Heart right ventricle (tissue), 16 donors: Measurements from ENCODE around the gene SMG6. TPM values are rescaled to one million over a fixed set of nuclear protein-coding genes. Genes with fewer than 3 reads are reported as not detected.

Experiments
- ATAC-seq, 8 donors: fragments of 200-7000 bp; cut with Tn5 transposase; one replicate each; pipeline ENCODE4 v1.9.1; 2020; ENCODE audit warnings: mild to moderate bottlenecking in 8 of 8, moderate library complexity in 8 of 8, moderate number of reproducible peaks in 1 of 8
- DNase-seq, 2 donors: peaks; one replicate each; pipeline ENCODE4 v3.0.0-alpha.2; 2020
- H3K27ac ChIP-seq, 10 donors: fragments of 200-600 bp; sonication (generic) in 2 of 10; one replicate each; pipeline versions ENCODE4 v1.5.0 to v1.8.0; 2020 to 2022; ENCODE audit warnings: mild to moderate bottlenecking in 3 of 10
- H3K27me3 ChIP-seq, 7 donors: fragments of 200-600 bp; one replicate each; pipeline ENCODE4 v1.8.0; 2021 to 2022; ENCODE audit warnings: mild to moderate bottlenecking in 2 of 7
- H3K36me3 ChIP-seq, 9 donors: fragments of 200-600 bp; sonication (generic) in 1 of 9; one replicate each; pipeline versions ENCODE4 v1.5.0 to v1.8.0; 2020 to 2022; ENCODE audit warnings: mild to moderate bottlenecking in 2 of 9
- H3K4me1 ChIP-seq, 9 donors: fragments of 200-600 bp; sonication (generic) in 1 of 9; one replicate each; pipeline versions ENCODE4 v1.5.0 to v1.8.0; 2020 to 2022; ENCODE audit warnings: mild to moderate bottlenecking in 4 of 9
- H3K4me3 ChIP-seq, 10 donors: fragments of 200-600 bp; sonication (generic) in 2 of 10; one replicate each; pipeline versions ENCODE4 v1.5.0 to v1.8.0; 2020 to 2022; ENCODE audit warnings: mild to moderate bottlenecking in 7 of 10, moderate library complexity in 2 of 10
- H3K9me3 ChIP-seq, 11 donors: fragments of 200-600 bp in 10 of 11; sonication (generic) in 2 of 11; one replicate each; pipeline versions ENCODE4 v1.5.0 to v1.8.0; 2013 to 2022; ENCODE audit warnings: mild to moderate bottlenecking in 2 of 11, control low read depth in 1 of 11, moderate library complexity in 1 of 11
- WGBS, 2 donors: extraction: QIAGEN DNeasy Blood & Tissue Kit; methylation state at CpG; one replicate each; pipeline ENCODE4 v1.1.7; 2013; ENCODE audit warnings: inconsistent platforms in 1 of 2; 5-methylcytosine and 5-hydroxymethylcytosine counted together
- intact Hi-C, 10 donors: fragments of 100-400 bp; cut with DNase I; formaldehyde crosslinking; loops; one replicate each; pipeline versions ENCODE4 v1.11.1 to v1.14.2; 2022
- polyA plus RNA-seq, 2 donors: library from polyadenylated mRNA; stranded (reverse); fragments of 200-250 nt; gene quantifications; one replicate each; pipeline ENCODE4 v1.2.3, GENCODE V29; 2013
- total RNA-seq, 10 donors: library from RNA; stranded (reverse); fragmentation: NEBNext Ultra II Directional in 3 of 10; extraction: Animal tissue kit (Norgen Biotek cat#: 25700) in 3 of 10; gene quantifications; one replicate each; pipeline versions ENCODE4 v1.2.1 to v1.2.4, GENCODE V29; 2021 to 2023
- TF ChIP-seq, protein P1 (sequence below), 9 donors: fragments of 200-600 bp; sonication (generic) in 2 of 9; IDR thresholded peaks; one replicate each; pipeline versions ENCODE4 v1.5.0 to v1.8.0; 2021 to 2022; ENCODE audit warnings: antibody characterized with exemption in 9 of 9, mild to moderate bottlenecking in 5 of 9, moderate library complexity in 1 of 9
- donor health status: Arrhythmogenic right ventricular cardiomyopathy.
- donor health status: ischemic (EF 13 %, LVEDD 7.1; RV severe dilation, severe dysfunction).
- donor health status: healthy with polysubstance abuse.
- donor health status: DM: no; HTN: yes; CAD: no.
- donor health status: DM: no; HTN: no; CAD: no.
- donor health status: ischemic (EF 25% LVEDD 6.9; RV normal size, moderate dysfunction).
- donor health status: ischemic (EF 25% LVEDD 5.7; RV mildly dilated, moderate dysfunction).
- donor health status: healthy.
- donor health status: DM: yes; HTN: yes; CAD: no.
- donor health status: Ischemic cardiomyopathy.
- donor health status: ischemic (EF 35%, LVEDD 5.7; RV mildly dilated, moderate dysfunction).
- donor health status: nonischemic (EF 11% LVEDD 7.7; RV severe dilation, severe dysfunction).
- donor health status: DM: yes; HTN: yes; CAD: no.
- donor health status: PGD.
- donor health status: ischemic (EF 29% LVEDD 5.4; RV normal size, mild dysfunction).
- donor health status: nonischemic (EF 23%, LVEDD 6.1; RV moderate dilation, normal function).

SMG6 gene
- total and polyA plus RNA-seq, 12 donors: 13.6 to 28.1 (median 19.6) TPM

DNA sequence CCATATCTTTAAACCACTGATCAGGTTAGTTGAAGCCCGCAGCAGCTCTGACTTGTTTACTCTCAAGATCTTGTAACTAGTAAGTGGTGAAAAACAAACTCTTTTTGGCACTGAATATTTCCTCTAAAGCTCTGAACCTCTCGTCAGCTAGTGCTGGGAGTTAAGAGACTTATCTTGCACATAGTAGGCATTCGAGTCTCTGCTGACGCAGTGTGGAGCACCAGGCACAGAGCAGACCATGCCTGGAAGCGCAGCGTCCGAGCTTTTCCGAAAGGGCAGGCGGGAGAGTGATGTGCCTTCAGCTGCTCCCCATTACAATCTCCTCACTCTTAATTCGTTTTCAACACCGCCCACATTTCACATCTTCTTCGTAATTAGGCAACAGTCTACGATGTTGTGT is 63.0 kb downstream of the SMG6 start:
- Histone ChIP-seq H3K4me3 (peak overlapping the region in 1 of 10 donors; percentile 1), H3K36me3 (peaks cover 0 to 21% (median 10%) of the 10 kb centered on the region in 9 donors), H3K27me3 (no peaks in the 10 kb centered on the region), H3K27ac (peak overlapping the region; percentile 17 to 92 (median 76)), H3K9me3 (no peaks in the 10 kb centered on the region), H3K4me1 (peaks cover 15 to 84% (median 51%) of the 10 kb centered on the region in 9 donors)
- 70 to 81% methylated on average over 13 of the region's 13 CpGs for WGBS, 2 donors
- no peak for DNase-seq
- ATAC-seq: peak in 3 of 8 donors; percentile 2 to 23 (median 14)
- TF ChIP-seq, protein P1, sequence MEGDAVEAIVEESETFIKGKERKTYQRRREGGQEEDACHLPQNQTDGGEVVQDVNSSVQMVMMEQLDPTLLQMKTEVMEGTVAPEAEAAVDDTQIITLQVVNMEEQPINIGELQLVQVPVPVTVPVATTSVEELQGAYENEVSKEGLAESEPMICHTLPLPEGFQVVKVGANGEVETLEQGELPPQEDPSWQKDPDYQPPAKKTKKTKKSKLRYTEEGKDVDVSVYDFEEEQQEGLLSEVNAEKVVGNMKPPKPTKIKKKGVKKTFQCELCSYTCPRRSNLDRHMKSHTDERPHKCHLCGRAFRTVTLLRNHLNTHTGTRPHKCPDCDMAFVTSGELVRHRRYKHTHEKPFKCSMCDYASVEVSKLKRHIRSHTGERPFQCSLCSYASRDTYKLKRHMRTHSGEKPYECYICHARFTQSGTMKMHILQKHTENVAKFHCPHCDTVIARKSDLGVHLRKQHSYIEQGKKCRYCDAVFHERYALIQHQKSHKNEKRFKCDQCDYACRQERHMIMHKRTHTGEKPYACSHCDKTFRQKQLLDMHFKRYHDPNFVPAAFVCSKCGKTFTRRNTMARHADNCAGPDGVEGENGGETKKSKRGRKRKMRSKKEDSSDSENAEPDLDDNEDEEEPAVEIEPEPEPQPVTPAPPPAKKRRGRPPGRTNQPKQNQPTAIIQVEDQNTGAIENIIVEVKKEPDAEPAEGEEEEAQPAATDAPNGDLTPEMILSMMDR (IDR thresholded peaks at IDR 0.05): no peak
- intact Hi-C loops: loop anchor here in 5 of 10 donors (5.0 to 10.0 kb wide), 4 partner anchors 42 to 183 kb away; partner anchors contain the start of gene HIC1 (in 1 of the 5)

DNA sequence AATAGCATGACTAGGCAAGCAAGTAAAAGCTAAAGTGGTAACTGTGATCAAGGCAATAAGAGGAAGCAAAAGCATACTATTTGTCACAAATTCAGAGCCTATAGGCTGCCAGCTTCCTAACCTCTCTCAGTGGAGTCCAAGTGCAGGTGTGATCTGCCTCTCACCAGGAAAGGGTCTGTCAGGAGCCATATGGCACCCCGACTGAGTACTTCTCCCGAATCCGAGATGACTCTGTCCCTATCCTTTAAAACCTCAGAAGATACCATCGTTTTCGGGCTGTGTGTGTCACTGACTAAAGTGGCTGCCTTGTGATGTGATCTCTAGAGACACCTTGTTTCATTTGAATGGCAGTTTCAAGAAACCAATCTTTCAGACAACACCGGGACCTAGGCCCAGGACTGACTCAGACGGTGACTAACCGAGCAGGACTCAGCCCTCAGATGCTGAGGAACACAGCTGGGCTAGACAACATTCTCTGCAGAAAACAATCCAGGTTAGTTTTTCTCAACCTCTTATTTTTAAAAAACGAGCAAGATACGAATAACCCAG is 63.6 kb downstream of the SMG6 start:
- Histone ChIP-seq H3K4me1 (peaks cover 15 to 84% (median 50%) of the 10 kb centered on the region in 9 donors), H3K27ac (peak overlapping the region; percentile 26 to 92 (median 76)), H3K36me3 (peaks cover 0 to 27% (median 10%) of the 10 kb centered on the region in 9 donors), H3K9me3 (no peaks in the 10 kb centered on the region), H3K27me3 (no peaks in the 10 kb centered on the region), H3K4me3 (peak overlapping the region in 1 of 10 donors; percentile 1)
- peak in 6 of 8 donors; percentile 16 to 55 (median 36) for ATAC-seq
- 68 to 71% methylated on average over 10 of the region's 10 CpGs for WGBS, 2 donors
- TF ChIP-seq, protein P1 (IDR thresholded peaks at IDR 0.05): no peak
- DNase-seq: peak in 1 of 2 donors; percentile 55
- intact Hi-C loops: loop anchor here in 8 of 10 donors (2.0 to 10.0 kb wide), 7 partner anchors 42 to 183 kb away; partner anchors contain the start of gene HIC1 (in 1 of the 8)

DNA sequence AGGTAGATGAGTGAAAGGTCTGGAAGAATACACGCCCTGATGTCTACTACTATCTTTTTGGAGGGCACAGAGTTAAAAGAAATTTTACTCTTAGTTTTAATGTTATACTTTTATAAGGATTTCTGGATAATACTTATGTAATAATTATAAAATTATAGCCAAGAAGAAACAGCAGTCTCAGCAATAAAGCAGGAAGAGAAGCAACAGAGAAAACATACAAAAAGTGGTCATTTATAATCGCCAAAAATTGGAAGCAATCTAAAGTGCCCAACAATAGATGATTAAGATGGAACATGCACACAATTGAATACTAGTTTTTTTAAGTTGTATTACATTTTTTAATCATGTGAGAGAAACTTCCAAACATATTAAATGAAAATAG is 64.4 kb downstream of the SMG6 start:
- DNase-seq: no peak
- H3K27me3 ChIP-seq: no peaks in the 10 kb centered on the region
- H3K4me3 ChIP-seq: no peak overlapping the region
- peak overlapping the region in 9 of 10 donors; percentile 69 to 92 (median 80) for H3K27ac ChIP-seq
- peaks cover 15 to 81% (median 45%) of the 10 kb centered on the region in 9 donors for H3K4me1 ChIP-seq
- ATAC-seq: no peak
- TF ChIP-seq, protein P1 (IDR thresholded peaks at IDR 0.05): no peak
- intact Hi-C loops: loop anchor here in 4 of 10 donors (2.0 to 10.0 kb wide), 4 partner anchors 60 to 144 kb away; no protein-coding TSS in a partner anchor
- 73 to 74% methylated on average over 2 of the region's 2 CpGs for WGBS, 2 donors
- peaks cover 0 to 33% (median 10%) of the 10 kb centered on the region in 9 donors for H3K36me3 ChIP-seq
- no peaks in the 10 kb centered on the region for H3K9me3 ChIP-seq

DNA sequence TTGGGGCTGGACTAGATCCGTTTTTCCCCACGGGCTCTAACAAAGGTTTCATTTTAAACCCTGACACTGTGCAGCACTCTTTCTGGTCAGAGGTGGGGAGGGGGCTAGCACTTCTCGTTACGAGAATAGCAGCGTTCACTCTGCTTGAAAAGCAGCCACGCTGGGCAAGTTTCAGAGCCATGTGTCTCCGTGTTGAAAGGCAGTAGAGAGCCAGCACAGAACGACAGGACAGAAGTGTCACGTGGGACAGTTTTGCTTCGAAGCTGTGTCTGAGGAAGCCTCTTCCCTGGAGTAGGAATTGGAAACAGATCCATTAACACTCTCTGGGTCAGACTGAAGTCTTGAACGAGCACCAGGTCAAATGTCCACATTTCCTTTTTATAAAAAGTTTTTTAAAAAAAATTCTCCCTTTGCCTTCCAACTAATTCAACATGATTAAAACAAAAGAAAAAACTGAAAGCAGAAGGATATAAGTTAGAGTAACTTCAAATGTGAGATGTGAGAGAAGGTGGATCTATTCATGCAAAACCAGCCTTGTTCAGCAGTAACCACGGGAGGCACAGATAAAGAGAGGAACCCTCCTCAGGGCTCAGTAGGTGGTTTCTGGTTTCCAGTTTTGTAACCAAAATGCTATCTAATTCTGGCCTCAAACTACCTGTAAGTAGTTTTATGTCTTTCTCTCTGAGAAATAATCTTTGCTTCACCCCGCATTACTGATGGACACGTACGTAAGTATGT is 65.0 kb downstream of the SMG6 start:
- Histone ChIP-seq H3K36me3 (peaks cover 0 to 39% (median 9%) of the 10 kb centered on the region in 9 donors), H3K9me3 (no peaks in the 10 kb centered on the region), H3K27me3 (no peaks in the 10 kb centered on the region), H3K27ac (peak overlapping the region in 9 of 10 donors; percentile 69 to 92 (median 80)), H3K4me1 (peaks cover 15 to 78% (median 47%) of the 10 kb centered on the region in 9 donors), H3K4me3 (peak overlapping the region in 2 of 10 donors; percentile 12 to 14)
- ATAC-seq (peak; percentile 49 to 82 (median 72)), DNase-seq (peak; percentile 42 to 66)
- TF ChIP-seq, protein P1 (IDR thresholded peaks at IDR 0.05): no peak
- intact Hi-C loops: loop anchor here in 4 of 10 donors (2.0 to 10.0 kb wide), 4 partner anchors 60 to 144 kb away; no protein-coding TSS in a partner anchor
- 22 to 27% methylated on average over 15 of the region's 15 CpGs for WGBS, 2 donors
